Mesenchymal stem cell (in vitro differentiated cells and primary cell): ENCODE measurements around the gene LSM7.

ENCODE experiments used
- DNase-seq: peaks from one replicate; pipeline ENCODE4 v3.0.0-alpha.2; 2013
- H2AFZ ChIP-seq: one replicate; pipeline ENCODE4 v1.6.1; 2013; ENCODE audit warnings: low read depth, mild to moderate bottlenecking, control low read depth, inconsistent platforms, low read length, moderate library complexity
- H2AK5ac ChIP-seq: 2 replicates; pipeline ENCODE4 v1.6.1; 2013; ENCODE audit warnings: low read length, moderate library complexity, mild to moderate bottlenecking, inconsistent platforms; ENCODE audit not compliant: severe bottlenecking
- H2BK120ac ChIP-seq: one replicate; pipeline ENCODE4 v1.6.1; 2013; ENCODE audit warnings: low read depth, mild to moderate bottlenecking, inconsistent platforms, low read length, moderate library complexity
- H2BK12ac ChIP-seq, 2 experiments: one replicate each; pipeline ENCODE4 v1.6.1; 2013; ENCODE audit warnings: inconsistent platforms in 2 of 2, low read length in 2 of 2, mild to moderate bottlenecking in 2 of 2, moderate library complexity in 2 of 2, control low read depth in 1 of 2
- H2BK15ac ChIP-seq: one replicate; pipeline ENCODE4 v1.6.1; 2013; ENCODE audit warnings: mild to moderate bottlenecking, low read depth, inconsistent platforms; ENCODE audit not compliant: poor library complexity, severe bottlenecking
- H2BK5ac ChIP-seq: 2 replicates; pipeline ENCODE4 v1.6.1; 2013; ENCODE audit warnings: low read depth, mild to moderate bottlenecking, low read length, control low read depth, inconsistent platforms; ENCODE audit not compliant: poor library complexity, severe bottlenecking
- H3K14ac ChIP-seq, 2 experiments: one replicate each; pipeline ENCODE4 v1.6.1; 2013; ENCODE audit warnings: inconsistent platforms in 2 of 2, low read length in 2 of 2, control low read depth in 1 of 2, mild to moderate bottlenecking in 1 of 2, moderate library complexity in 1 of 2
- H3K18ac ChIP-seq, 2 experiments: one replicate each; pipeline ENCODE4 v1.6.1; 2013; ENCODE audit warnings: inconsistent platforms in 2 of 2, low read length in 2 of 2, control low read depth in 1 of 2, low read depth in 1 of 2, mild to moderate bottlenecking in 1 of 2
- H3K23ac ChIP-seq, 2 experiments: one replicate each; pipeline ENCODE4 v1.6.1; 2013; ENCODE audit warnings: inconsistent platforms in 2 of 2, low read length in 2 of 2, mild to moderate bottlenecking in 2 of 2, moderate library complexity in 2 of 2, control low read depth in 1 of 2
- H3K27ac ChIP-seq: 2 replicates; pipeline ENCODE4 v1.5.1; 2013; ENCODE audit warnings: mild to moderate bottlenecking, moderate library complexity, low read length, control low read depth, inconsistent platforms; ENCODE audit not compliant: poor library complexity, severe bottlenecking
- H3K27me3 ChIP-seq, 2 experiments: 2 replicates each; pipeline versions ENCODE4 v1.6.1 to v1.7.0; 2013; ENCODE audit warnings: low read length in 2 of 2, mild to moderate bottlenecking in 2 of 2, moderate library complexity in 2 of 2, control low read depth in 1 of 2, inconsistent platforms in 1 of 2; ENCODE audit not compliant: control insufficient read depth in 1 of 2, insufficient read depth in 1 of 2
- H3K36me3 ChIP-seq, 2 experiments: 2 replicates each; pipeline versions ENCODE4 v1.6.1 to v1.7.0; 2013; ENCODE audit warnings: low read length in 2 of 2, control low read depth in 1 of 2, inconsistent platforms in 1 of 2, low read depth in 1 of 2, mild to moderate bottlenecking in 1 of 2; ENCODE audit not compliant: insufficient read depth in 2 of 2, control insufficient read depth in 1 of 2
- H3K4ac ChIP-seq, 2 experiments: one replicate each; pipeline ENCODE4 v1.6.1; 2013; ENCODE audit warnings: inconsistent platforms in 2 of 2, low read length in 2 of 2, mild to moderate bottlenecking in 2 of 2, moderate library complexity in 2 of 2, control low read depth in 1 of 2, low read depth in 1 of 2
- H3K4me1 ChIP-seq: 2 replicates; pipeline ENCODE4 v1.6.1; 2013; ENCODE audit warnings: low read depth, low read length, control low read depth; ENCODE audit not compliant: control insufficient read depth, insufficient read depth
- H3K4me2 ChIP-seq: 2 replicates; pipeline ENCODE4 v1.6.1; 2013; ENCODE audit warnings: low read length, mild to moderate bottlenecking, inconsistent platforms; ENCODE audit not compliant: poor library complexity, severe bottlenecking
- H3K4me3 ChIP-seq, 2 experiments: 2 replicates each; pipeline versions ENCODE4 v1.5.1 to v1.7.0; 2013; ENCODE audit warnings: low read length in 2 of 2, mild to moderate bottlenecking in 2 of 2, control low read depth in 1 of 2, low read depth in 1 of 2; ENCODE audit not compliant: insufficient read depth in 1 of 2
- H3K79me1 ChIP-seq: replicated peaks from 2 replicates; pipeline ENCODE4 v1.6.1; 2013; ENCODE audit warnings: mild to moderate bottlenecking, control low read depth, low read length, inconsistent platforms; ENCODE audit not compliant: poor library complexity, severe bottlenecking
- H3K9ac ChIP-seq: 2 replicates; pipeline ENCODE4 v1.7.0; 2013; ENCODE audit warnings: mild to moderate bottlenecking, low read length, moderate library complexity
- H3K9me3 ChIP-seq: 2 replicates; pipeline ENCODE4 v1.7.0; 2013; ENCODE audit warnings: mild to moderate bottlenecking, low read length; ENCODE audit not compliant: control insufficient read depth
- H4K8ac ChIP-seq: one replicate; pipeline ENCODE4 v1.6.1; 2013; ENCODE audit warnings: inconsistent platforms, mild to moderate bottlenecking, low read length, moderate library complexity
- H4K91ac ChIP-seq: one replicate; pipeline ENCODE4 v1.6.1; 2013; ENCODE audit warnings: mild to moderate bottlenecking, low read length, inconsistent platforms
- WGBS: methylation state at CpG from one replicate; pipeline ENCODE4 v1.1.7; 2013; ENCODE audit warnings: mixed read lengths; 5-methylcytosine and 5-hydroxymethylcytosine counted together

The LSM7 gene

GRCh38 chr19:2278459-2279158 is 49.8 kb downstream of the LSM7 start:
- Histone ChIP-seq H3K14ac (no peak overlapping the region), H2BK12ac (no peak overlapping the region), H3K23ac (no peak overlapping the region), H2AK5ac (no peak overlapping the region), H3K27me3 (no peaks in the 10 kb centered on the region), H3K18ac (no peak overlapping the region), H3K27ac (no peak overlapping the region), H3K79me1 (peaks cover 21% of the 10 kb centered on the region), H3K4me1 (peaks cover 50% of the 10 kb centered on the region), H3K4me2 (no peak overlapping the region), H2BK5ac (no peak overlapping the region), H2BK120ac (no peak overlapping the region), H4K91ac (no peak overlapping the region), H3K4me3 (no peak overlapping the region), H3K9ac (no peak overlapping the region), H2BK15ac (no peak overlapping the region), H4K8ac (peak overlapping the region; percentile 54), H3K36me3 (peaks cover 11 to 44% of the 10 kb centered on the region in 2 experiments), H2AFZ (no peak overlapping the region), H3K9me3 (no peaks in the 10 kb centered on the region), H3K4ac (peak overlapping the region in 1 of 2 experiments; percentile 19)
- WGBS, result 95% methylated on average over 33 of the region's 33 CpGs
- no peak for DNase-seq

GRCh38 chr19:2277138-2277537 is 51.2 kb downstream of the LSM7 start:
- Histone ChIP-seq H2AFZ (no peak overlapping the region), H4K8ac (no peak overlapping the region), H3K18ac (no peak overlapping the region), H3K14ac (no peak overlapping the region), H3K4me2 (no peak overlapping the region), H2AK5ac (no peak overlapping the region), H2BK15ac (no peak overlapping the region), H3K9ac (no peak overlapping the region), H3K36me3 (peaks cover 24 to 57% of the 10 kb centered on the region in 2 experiments), H3K27ac (no peak overlapping the region), H2BK120ac (no peak overlapping the region), H2BK12ac (no peak overlapping the region), H3K23ac (no peak overlapping the region), H2BK5ac (no peak overlapping the region), H3K27me3 (no peaks in the 10 kb centered on the region), H3K9me3 (no peaks in the 10 kb centered on the region), H3K4me3 (no peak overlapping the region), H3K4ac (no peak overlapping the region), H3K4me1 (peaks cover 57% of the 10 kb centered on the region), H3K79me1 (peaks cover 21% of the 10 kb centered on the region), H4K91ac (no peak overlapping the region)
- no peak for DNase-seq
- 89% methylated on average over 8 of the region's 9 CpGs for WGBS

GRCh38 chr19:2276429-2276986 is 51.9 kb downstream of the LSM7 start:
- H2BK12ac ChIP-seq, result no peak overlapping the region
- no peak overlapping the region for H3K9ac ChIP-seq
- H3K4ac ChIP-seq, result no peak overlapping the region
- peaks cover 21% of the 10 kb centered on the region for H3K79me1 ChIP-seq
- peak overlapping the region; percentile 39 for H4K91ac ChIP-seq
- no peak overlapping the region for H2AFZ ChIP-seq
- peaks cover 28 to 63% of the 10 kb centered on the region in 2 experiments for H3K36me3 ChIP-seq
- no peak overlapping the region for H2AK5ac ChIP-seq
- no peak overlapping the region for H3K14ac ChIP-seq
- H2BK120ac ChIP-seq, result no peak overlapping the region
- H3K4me3 ChIP-seq, result no peak overlapping the region
- H4K8ac ChIP-seq, result no peak overlapping the region
- DNase-seq, result no peak
- no peaks in the 10 kb centered on the region for H3K27me3 ChIP-seq
- H3K27ac ChIP-seq, result no peak overlapping the region
- H2BK15ac ChIP-seq, result no peak overlapping the region
- 96% methylated on average over 21 of the region's 28 CpGs for WGBS
- no peak overlapping the region for H2BK5ac ChIP-seq
- no peak overlapping the region for H3K18ac ChIP-seq
- no peak overlapping the region for H3K4me2 ChIP-seq
- no peak overlapping the region for H3K23ac ChIP-seq
- H3K9me3 ChIP-seq, result no peaks in the 10 kb centered on the region
- peaks cover 55% of the 10 kb centered on the region for H3K4me1 ChIP-seq

- Histone ChIP-seq H4K91ac (peak overlapping the region; percentile 39), H3K27ac (no peak overlapping the region), H2BK5ac (no peak overlapping the region), H2BK15ac (no peak overlapping the region), H3K18ac (no peak overlapping the region), H3K23ac (no peak overlapping the region), H3K4me3 (no peak overlapping the region), H3K9ac (no peak overlapping the region), H3K36me3 (peaks cover 28 to 69% of the 10 kb centered on the region in 2 experiments), H3K14ac (no peak overlapping the region), H3K4me2 (no peak overlapping the region), H3K79me1 (peaks cover 20% of the 10 kb centered on the region), H4K8ac (peak overlapping the region; percentile 49), H3K9me3 (no peaks in the 10 kb centered on the region), H3K27me3 (no peaks in the 10 kb centered on the region), H2AK5ac (no peak overlapping the region), H3K4me1 (peaks cover 56% of the 10 kb centered on the region), H2BK120ac (no peak overlapping the region), H2BK12ac (no peak overlapping the region), H2AFZ (no peak overlapping the region), H3K4ac (no peak overlapping the region)
- 97% methylated on average over 68 of the region's 74 CpGs for WGBS
- DNase-seq, result no peak
Observed at GRCh38 chr19:2275588-2276428, 52.6 kb downstream of the LSM7 start.
